GM12878 (cell line): ENCODE data around the gene TNFSF9. TPM values are rescaled to one million over a fixed set of nuclear protein-coding genes. Genes with fewer than 3 reads are reported as not detected.

Source experiments
- ATAC-seq: fragments of 200-7000 bp; cut with Tn5 transposase; 3 replicates; pipeline ENCODE4 v1.9.1; 2020; ENCODE audit warnings: mild to moderate bottlenecking, moderate library complexity
- BruUV-seq: library from RNA; stranded (reverse); fragments of 400-500 nt; replicated peaks from 2 replicates; lab custom pipeline; 2021; lab: Mats Ljungman, UMichigan
- CTCF ChIA-PET: fragments of 300-600 bp; sonication (Branson Sonifier 250); formaldehyde crosslinking; extraction: SDS; loops from one replicate; lab custom pipeline; 2021; ENCODE audit warnings: inconsistent platforms; lab: Yijun Ruan, JAX
- POLR2A ChIA-PET: fragments of 350-600 bp; formaldehyde crosslinking; extraction: SDS; loops from one replicate; lab custom pipeline; 2021; ENCODE audit warnings: inconsistent platforms; lab: Charles Lee
- RAD21 ChIA-PET: fragments of 300-600 bp; sonication (Branson Sonifier 250); formaldehyde crosslinking; loops from one replicate; lab custom pipeline; 2023; ENCODE audit warnings: antibody characterized with exemption; ENCODE audit not compliant: unreplicated experiment; lab: Charles Lee
- SMC1A ChIA-PET: fragments of 300-600 bp; sonication (Branson Sonifier 250); formaldehyde crosslinking; loops from one replicate; lab custom pipeline; 2023; ENCODE audit not compliant: unreplicated experiment, uncharacterized antibody; lab: Charles Lee
- DNase-seq: peaks from one replicate; pipeline ENCODE4 v3.0.0-alpha.2; 2011; ENCODE audit warnings: low read depth, low spot score
- FAIRE-seq: peaks from 3 replicates; lab custom pipeline; 2011; peaks lifted over from hg19 to GRCh38; lab: Jason Lieb, UNC
- H2AFZ ChIP-seq: 2 replicates; pipeline ENCODE4 v1.6.0; 2011; ENCODE audit warnings: low read depth, low read length, control low read depth; ENCODE audit not compliant: control insufficient read depth
- H3K27ac ChIP-seq: 2 replicates; pipeline ENCODE4 v1.5.1; 2011; ENCODE audit warnings: control low read depth; ENCODE audit not compliant: control insufficient read depth, insufficient read depth
- H3K27me3 ChIP-seq, 2 experiments: replicated peaks in 1 of 2; 2 replicates each; pipeline versions ENCODE4 v1.6.0 to v1.6.1; 2011; ENCODE audit warnings: low read length in 1 of 2; ENCODE audit not compliant: control insufficient read depth in 2 of 2, insufficient read depth in 2 of 2
- H3K36me3 ChIP-seq, 2 experiments: 2 replicates each; pipeline ENCODE4 v1.5.1; 2011; ENCODE audit warnings: low read length in 1 of 2; ENCODE audit not compliant: control insufficient read depth in 2 of 2, insufficient read depth in 2 of 2
- H3K4me1 ChIP-seq: 2 replicates; pipeline ENCODE4 v1.6.1; 2011; ENCODE audit warnings: mild to moderate bottlenecking, low read length, moderate library complexity, mixed read lengths; ENCODE audit not compliant: control insufficient read depth, insufficient read depth
- H3K4me2 ChIP-seq: 2 replicates; pipeline ENCODE4 v1.6.0; 2011; ENCODE audit warnings: control low read depth; ENCODE audit not compliant: control insufficient read depth, insufficient read depth
- H3K4me3 ChIP-seq: fragments of 200-600 bp; sonication (generic); 2 replicates; pipeline ENCODE4 v1.5.1; 2016
- H3K79me2 ChIP-seq: 2 replicates; pipeline ENCODE4 v1.6.0; 2011; ENCODE audit warnings: low read length; ENCODE audit not compliant: control insufficient read depth, insufficient read depth
- H3K9ac ChIP-seq: 2 replicates; pipeline ENCODE4 v1.8.0; 2011; ENCODE audit warnings: low read length, control low read depth, mixed read lengths; ENCODE audit not compliant: control insufficient read depth, insufficient read depth
- H3K9me3 ChIP-seq: replicated peaks from 3 replicates; pipeline ENCODE4 v1.5.1; 2011; ENCODE audit warnings: mild to moderate bottlenecking, low read length; ENCODE audit not compliant: control insufficient read depth, insufficient read depth
- H4K20me1 ChIP-seq: 2 replicates; pipeline ENCODE4 v1.6.0; 2011; ENCODE audit not compliant: control insufficient read depth, insufficient read depth
- BCL3 ChIP-seq: IDR thresholded peaks from 2 replicates; pipeline ENCODE4 v1.6.1; 2011; ENCODE audit warnings: borderline replicate concordance, low read depth, mild to moderate bottlenecking, moderate library complexity, low read length; ENCODE audit not compliant: insufficient read depth, poor library complexity, severe bottlenecking
- BRCA1 ChIP-seq: IDR thresholded peaks from 2 replicates; pipeline ENCODE4 v1.6.1; 2011; ENCODE audit warnings: low read depth, low read length, improper control_type of control experiment
- CREM ChIP-seq: IDR thresholded peaks from 2 replicates; pipeline ENCODE4 v1.6.1; 2014; ENCODE audit warnings: antibody characterized with exemption, low read depth
- CTCF ChIP-seq, 3 experiments: IDR thresholded peaks in 2 of 3; conservative IDR thresholded peaks in 1 of 3; 2 replicates each; pipeline ENCODE4 v1.5.1; 2011; ENCODE audit warnings: low read depth in 3 of 3, low read length in 3 of 3, mild to moderate bottlenecking in 3 of 3, control low read depth in 2 of 3, moderate library complexity in 2 of 3, inconsistent platforms in 1 of 3, mixed read lengths in 1 of 3; ENCODE audit not compliant: control insufficient read depth in 2 of 3, insufficient read depth in 1 of 3; ENCODE audit errors: extremely low read depth in 1 of 3
- CUX1 ChIP-seq: IDR thresholded peaks from 2 replicates; pipeline ENCODE4 v1.6.1; 2012; ENCODE audit warnings: improper control_type of control experiment, low read depth, low read length; ENCODE audit not compliant: insufficient replicate concordance
- EGR1 ChIP-seq, 2 experiments: IDR thresholded peaks; 1 replicate in 1 of 2; 2 replicates in 1 of 2; pipeline ENCODE4 v1.6.1; 2011 to 2012; ENCODE audit warnings: low read depth in 2 of 2, low read length in 2 of 2, borderline replicate concordance in 1 of 2, mild to moderate bottlenecking in 1 of 2, moderate library complexity in 1 of 2
- MAX ChIP-seq: IDR thresholded peaks from 2 replicates; pipeline ENCODE4 v1.6.1; 2012; ENCODE audit warnings: low read depth, low read length, improper control_type of control experiment
- MEF2A ChIP-seq: IDR thresholded peaks from 2 replicates; pipeline ENCODE4 v1.6.1; 2011; ENCODE audit warnings: low read depth, mild to moderate bottlenecking, low read length, moderate library complexity; ENCODE audit not compliant: insufficient read depth
- SRF ChIP-seq, 2 experiments: IDR thresholded peaks; 2 replicates each; pipeline ENCODE4 v1.6.1; 2011; ENCODE audit warnings: low read depth in 2 of 2, low read length in 2 of 2, mild to moderate bottlenecking in 1 of 2, moderate library complexity in 1 of 2
- STAT1 ChIP-seq: fragments of 450-650 bp; conservative IDR thresholded peaks from 2 replicates; pipeline ENCODE4 v1.6.1; 2014; ENCODE audit warnings: antibody characterized with exemption, mild to moderate bottlenecking
- TARDBP ChIP-seq: IDR thresholded peaks from 2 replicates; pipeline ENCODE4 v1.6.1; 2016; ENCODE audit warnings: borderline replicate concordance
- WGBS: methylation state at CpG from one replicate; pipeline ENCODE4 v1.1.6; 2016; ENCODE audit warnings: low lambda C conversion rate; ENCODE audit not compliant: insufficient replicate concordance, insufficient coverage; ENCODE audit errors: missing lambda C conversion rate; 5-methylcytosine and 5-hydroxymethylcytosine counted together
- in situ Hi-C: fragments of 300-500 bp; cut with MboI; formaldehyde crosslinking; loops from 9 replicates; pipeline ENCODE4 v1.14.3; 2018; ENCODE audit warnings: mixed read lengths
- intact Hi-C: fragments of 100-400 bp; cut with micrococcal nuclease; formaldehyde crosslinking; loops from one replicate; pipeline ENCODE4 v1.14.2; 2022; ENCODE audit not compliant: unreplicated experiment
- polyA plus RNA-seq, 11 experiments: library from polyadenylated mRNA; depleted of rRNA in 4 of 11; unstranded in 6 of 11; stranded (reverse) in 5 of 11; fragments of >200 nt; fragmentation: Nextera tagmentation in 4 of 11; fragmentation: Illumina TruSeq in 1 of 11; extraction: Ambion mirVana in 4 of 11; extraction: Trizol in 1 of 11; gene quantifications; 1 replicate in 1 of 11; 2 replicates in 10 of 11; pipeline versions ENCODE4 v1.2.1 to v1.2.3, GENCODE V29; 2011 to 2016; ENCODE audit warnings: inconsistent platforms in 2 of 11, missing spikeins in 2 of 11, low read depth in 1 of 11
- total RNA-seq, 4 experiments: library from RNA; depleted of rRNA in 3 of 4; stranded (reverse); fragments of >200 nt in 3 of 4; fragmentation: Illumina TruSeq in 1 of 4; extraction: Trizol in 1 of 4; gene quantifications; 2 replicates each; pipeline versions ENCODE4 v1.2.1 to v1.2.3, GENCODE V29; 2013 to 2021

Gene TNFSF9
- total and polyA plus RNA-seq, 10 of the 15 experiments (the other 5 are each of a cell fraction or from before 2014, with no cell fraction given) = 6.2 to 75.3 (median 22.1) TPM

GRCh38 chr19:6556480-6557195 lies 25.8 kb downstream of the TNFSF9 start:
- ChIA-PET POLR2A (interaction anchor here (0.5 to 1.9 kb wide), 7 partner anchors 13 to 167 kb away, joined by 3 to 5 read pairs (median 3); partner anchors contain the start of gene TNFSF9), RAD21 (interaction anchor here (1.1 to 2.5 kb wide), 5 partner anchors 18 to 306 kb away, joined by 3 to 9 read pairs (median 4); partner anchors contain the start of gene CD70), SMC1A (interaction anchor here (0.7 to 1.6 kb wide), 9 partner anchors 11 to 57 kb away, joined by 3 to 6 read pairs (median 4); no protein-coding TSS in a partner anchor), CTCF (interaction anchor here (1.0 to 1.4 kb wide), 2 partner anchors 20 to 77 kb away, joined by 3 to 4 read pairs; no protein-coding TSS in a partner anchor)
- Histone ChIP-seq H3K36me3 (no peaks in the 10 kb centered on the region), H3K9me3 (peaks cover under 1% of the 10 kb centered on the region; the same call in 1 of the 3 replicates), H2AFZ (peak overlapping the region; percentile 84), H3K4me1 (peaks cover 37% of the 10 kb centered on the region), H4K20me1 (no peaks in the 10 kb centered on the region), H3K27ac (peak overlapping the region; percentile 85), H3K27me3 (no peaks in the 10 kb centered on the region), H3K9ac (peak overlapping the region; percentile 58), H3K4me3 (peak overlapping the region; percentile 35), H3K79me2 (no peaks in the 10 kb centered on the region), H3K4me2 (peak overlapping the region; percentile 79)
- BruUV-seq = TSS peak; percentile 89
- FAIRE-seq (no peak), ATAC-seq (peak; percentile 48), DNase-seq (peak; percentile 71)
- WGBS = 21% methylated on average over 11 of the region's 11 CpGs
- intact Hi-C loops (no loop called here), in situ Hi-C loops (no loop called here)
- TF ChIP-seq SRF (IDR thresholded peaks at IDR 0.05; ENCODE audit: low read depth in 2 of 2, low read length in 2 of 2) (no peak), MAX (no peak), CREM (peak; percentile 69; the same call in 1 of the 2 replicates), STAT1 (no peak), TARDBP (no peak), MEF2A (0 out of 2 replicates have a peak, but pooled peaks have one; percentile 13), BCL3 (peak; percentile 29), EGR1 (IDR thresholded peaks at IDR 0.05; ENCODE audit: borderline replicate concordance in 1 of 2, low read depth in 2 of 2, low read length in 2 of 2) (no peak), BRCA1 (no peak), CUX1 (no peak), CTCF (IDR thresholded peaks at IDR 0.05 in 2 of 3, conservative IDR thresholded peaks at IDR 0.05 in 1 of 3; ENCODE audit: control insufficient read depth in 2 of 3, extremely low read depth in 1 of 3, insufficient read depth in 1 of 3, low read depth in 3 of 3, low read length in 3 of 3) (no peak)
